Loucy (cell line): ENCODE measurements around the gene CCDC186.

Experiments
- H2AFZ ChIP-seq: fragments of 200-600 bp; sonication (generic); 2 replicates; pipeline ENCODE4 v1.6.0; 2016; ENCODE audit warnings: antibody characterized with exemption, mild to moderate bottlenecking, low read length, moderate library complexity
- H3F3A ChIP-seq: fragments of 200-600 bp; 2 replicates; pipeline ENCODE4 v1.6.0; 2016; ENCODE audit warnings: antibody characterized with exemption, low read depth, mild to moderate bottlenecking
- H3K27me3 ChIP-seq: fragments of 200-600 bp; sonication (generic); 2 replicates; pipeline ENCODE4 v1.6.1; 2014; ENCODE audit warnings: low read length, mild to moderate bottlenecking; ENCODE audit not compliant: insufficient read depth, poor library complexity, severe bottlenecking
- H3K36me3 ChIP-seq: fragments of 200-600 bp; sonication (generic); 2 replicates; pipeline ENCODE4 v1.6.1; 2016; ENCODE audit warnings: low read length; ENCODE audit not compliant: insufficient read depth
- H3K4me1 ChIP-seq: fragments of 200-600 bp; sonication (generic); 2 replicates; pipeline ENCODE4 v1.5.1; 2014; ENCODE audit warnings: low read length, mild to moderate bottlenecking; ENCODE audit not compliant: insufficient read depth, poor library complexity, severe bottlenecking
- H3K4me2 ChIP-seq: fragments of 200-600 bp; sonication (generic); 2 replicates; pipeline ENCODE4 v1.6.0; 2014; ENCODE audit warnings: antibody characterized with exemption, low read length, low read depth, mild to moderate bottlenecking; ENCODE audit not compliant: poor library complexity, severe bottlenecking
- H3K4me3 ChIP-seq: fragments of 200-600 bp; sonication (generic); 2 replicates; pipeline ENCODE4 v1.5.1; 2014; ENCODE audit warnings: low read length, mild to moderate bottlenecking, mixed read lengths; ENCODE audit not compliant: poor library complexity, severe bottlenecking
- H3K79me2 ChIP-seq: fragments of 200-600 bp; sonication (generic); 2 replicates; pipeline ENCODE4 v1.6.1; 2014; ENCODE audit warnings: low read length; ENCODE audit not compliant: insufficient read depth
- H3K9ac ChIP-seq: fragments of 200-600 bp; sonication (generic); 2 replicates; pipeline ENCODE4 v1.6.0; 2014; ENCODE audit warnings: mild to moderate bottlenecking, low read depth, low read length, moderate library complexity; ENCODE audit not compliant: poor library complexity, severe bottlenecking
- H3K9me2 ChIP-seq: fragments of 200-600 bp; sonication (generic); replicated peaks from 2 replicates; pipeline ENCODE4 v1.6.1; 2016; ENCODE audit warnings: low read depth, low read length, mixed read lengths
- H3K9me3 ChIP-seq: fragments of 200-600 bp; sonication (generic); 2 replicates; pipeline ENCODE4 v1.6.1; 2014; ENCODE audit warnings: mild to moderate bottlenecking, antibody characterized with exemption, low read length, low read depth; ENCODE audit not compliant: insufficient read depth
- H4K20me1 ChIP-seq: fragments of 200-600 bp; sonication (generic); 2 replicates; pipeline ENCODE4 v1.6.0; 2014; ENCODE audit warnings: antibody characterized with exemption, low read length, mild to moderate bottlenecking; ENCODE audit not compliant: insufficient read depth, poor library complexity, severe bottlenecking
- CTCF ChIP-seq: fragments of 200-600 bp; sonication (generic); conservative IDR thresholded peaks from 2 replicates; pipeline ENCODE4 v1.5.1; 2014; ENCODE audit warnings: mild to moderate bottlenecking, antibody characterized with exemption, low read length
- EZH2phosphoT487 ChIP-seq: fragments of 200-600 bp; IDR thresholded peaks from 2 replicates; pipeline ENCODE4 v1.6.1; 2018; ENCODE audit warnings: antibody characterized with exemption, mild to moderate bottlenecking, moderate library complexity, borderline replicate concordance

Gene CCDC186

DNA sequence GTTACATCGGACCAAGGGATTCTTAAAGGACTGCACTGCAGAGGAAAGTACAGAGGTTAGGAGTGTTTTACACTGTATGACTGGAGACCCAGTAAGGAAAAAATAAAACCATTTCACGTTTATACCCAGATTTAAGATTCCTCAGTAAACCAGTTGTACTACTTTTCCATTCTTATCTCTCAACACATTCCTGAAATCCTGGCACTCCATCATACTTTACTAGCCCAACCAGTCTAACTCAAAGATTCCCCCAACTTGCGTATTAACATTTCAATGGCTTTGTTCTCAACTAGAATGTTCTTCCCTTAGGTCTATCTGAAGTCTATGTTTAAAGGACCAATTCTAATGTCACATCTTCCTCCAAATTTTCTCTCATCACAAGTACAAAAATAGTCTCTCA lies 8.0 kb downstream of the CCDC186 start:
- Histone ChIP-seq H3K27me3 (no peaks in the 10 kb centered on the region), H3F3A (no peaks in the 10 kb centered on the region), H3K4me1 (peaks cover 12% of the 10 kb centered on the region), H2AFZ (no peak overlapping the region), H3K9ac (no peak overlapping the region), H3K79me2 (peaks cover 44% of the 10 kb centered on the region), H4K20me1 (peaks cover 11% of the 10 kb centered on the region), H3K36me3 (peaks cover 4% of the 10 kb centered on the region; the same call in 1 of the 2 replicates), H3K4me2 (no peak overlapping the region), H3K9me3 (0 out of 2 replicates have a peak, but pooled peaks cover 6% of the 10 kb centered on the region), H3K9me2 (no peaks in the 10 kb centered on the region), H3K4me3 (no peak overlapping the region)
- TF ChIP-seq EZH2phosphoT487: no peak
- TF ChIP-seq CTCF: no peak

GRCh38 chr10:114163062-114163461 lies 10.9 kb downstream of the CCDC186 start:
- Histone ChIP-seq H3K27me3 (no peaks in the 10 kb centered on the region), H3K79me2 (peaks cover 23% of the 10 kb centered on the region), H3K4me1 (peaks cover 12% of the 10 kb centered on the region), H3K9me3 (no peaks in the 10 kb centered on the region), H3K36me3 (peaks cover 4% of the 10 kb centered on the region; the same call in 1 of the 2 replicates), H2AFZ (no peak overlapping the region), H3F3A (no peaks in the 10 kb centered on the region), H4K20me1 (peaks cover 16% of the 10 kb centered on the region), H3K4me3 (no peak overlapping the region), H3K9ac (no peak overlapping the region), H3K4me2 (peak overlapping the region; percentile 2), H3K9me2 (no peaks in the 10 kb centered on the region)
- TF ChIP-seq CTCF (no peak), EZH2phosphoT487 (no peak)

DNA sequence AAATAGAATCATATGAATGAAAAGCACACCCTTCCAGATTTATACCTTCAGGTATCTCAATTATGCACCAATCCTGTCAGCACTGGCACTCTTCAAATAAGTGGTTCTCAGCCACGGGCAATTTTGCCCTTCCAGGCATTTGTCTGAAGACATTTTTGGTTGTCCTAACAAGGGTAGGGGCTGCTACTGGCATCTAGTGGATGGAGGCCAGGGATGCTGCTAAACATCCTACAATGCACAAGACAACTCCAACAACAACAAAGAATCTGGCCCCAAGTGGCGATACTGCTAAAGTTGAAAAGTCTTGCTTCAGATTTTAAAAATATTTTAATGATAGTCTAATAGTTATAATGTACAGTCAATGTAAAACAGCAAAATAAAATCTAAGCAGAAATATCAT lies 16.1 kb downstream of the CCDC186 start:
- TF ChIP-seq CTCF: peak; percentile 45
- no peak for TF ChIP-seq EZH2phosphoT487
- H3K9me2 ChIP-seq: no peaks in the 10 kb centered on the region
- H3K36me3 ChIP-seq: peaks cover 18% of the 10 kb centered on the region; the same call in 1 of the 2 replicates
- H3K9me3 ChIP-seq: no peaks in the 10 kb centered on the region
- no peak overlapping the region for H3K9ac ChIP-seq
- peaks cover 6% of the 10 kb centered on the region for H4K20me1 ChIP-seq
- no peaks in the 10 kb centered on the region for H3F3A ChIP-seq
- H3K79me2 ChIP-seq: peaks cover 16% of the 10 kb centered on the region
- H3K27me3 ChIP-seq: no peaks in the 10 kb centered on the region
- no peak overlapping the region for H3K4me3 ChIP-seq
- no peak overlapping the region for H2AFZ ChIP-seq
- no peak overlapping the region for H3K4me2 ChIP-seq
- peaks cover 3% of the 10 kb centered on the region for H3K4me1 ChIP-seq
